GM23338 (cell line): ENCODE results near the gene CHN2. TPM values are rescaled to one million over a fixed set of nuclear protein-coding genes. Genes with fewer than 3 reads are reported as not detected.

Source experiments
- ATAC-seq: fragments of 200-7000 bp; cut with Tn5 transposase; 3 replicates; pipeline ENCODE4 v1.9.1; 2020
- DNase-seq: peaks from one replicate; pipeline ENCODE4 v3.0.0-alpha.2; 2015; ENCODE audit warnings: low spot score
- H2AFZ ChIP-seq: fragments of 200-600 bp; sonication (generic); 2 replicates; pipeline ENCODE4 v1.8.0; 2016; ENCODE audit warnings: antibody characterized with exemption, mild to moderate bottlenecking, moderate library complexity
- H3F3A ChIP-seq: fragments of 200-600 bp; sonication (generic); replicated peaks from 2 replicates; pipeline ENCODE4 v1.8.0; 2017; ENCODE audit warnings: antibody characterized with exemption, mixed run types, low read depth
- H3K27ac ChIP-seq: fragments of 200-600 bp; sonication (generic); 2 replicates; pipeline ENCODE4 v1.6.1; 2016; ENCODE audit warnings: low read depth
- H3K27me3 ChIP-seq: fragments of 200-600 bp; sonication (generic); 2 replicates; pipeline ENCODE4 v1.8.0; 2016; ENCODE audit warnings: mild to moderate bottlenecking, mixed run types, moderate library complexity; ENCODE audit not compliant: insufficient read depth
- H3K36me3 ChIP-seq: fragments of 200-600 bp; sonication (generic); 2 replicates; pipeline ENCODE4 v1.8.0; 2016; ENCODE audit warnings: mild to moderate bottlenecking; ENCODE audit not compliant: insufficient read depth
- H3K4me1 ChIP-seq: fragments of 200-600 bp; sonication (generic); 2 replicates; pipeline ENCODE4 v1.8.0; 2016; ENCODE audit warnings: mild to moderate bottlenecking, moderate library complexity; ENCODE audit not compliant: insufficient read depth
- H3K4me2 ChIP-seq: fragments of 200-600 bp; sonication (generic); 2 replicates; pipeline ENCODE4 v1.7.1; 2017; ENCODE audit warnings: mixed run types
- H3K4me3 ChIP-seq: fragments of 200-600 bp; sonication (generic); 2 replicates; pipeline ENCODE4 v1.6.1; 2016; ENCODE audit warnings: mixed run types
- H3K79me2 ChIP-seq: fragments of 200-600 bp; sonication (generic); replicated peaks from 2 replicates; pipeline ENCODE4 v1.8.0; 2017; ENCODE audit warnings: mild to moderate bottlenecking; ENCODE audit not compliant: insufficient read depth
- H3K9me2 ChIP-seq: fragments of 200-600 bp; sonication (generic); 2 replicates; pipeline ENCODE4 v1.8.0; 2017; ENCODE audit not compliant: insufficient read depth
- H4K20me1 ChIP-seq: fragments of 200-600 bp; sonication (generic); replicated peaks from 2 replicates; pipeline ENCODE4 v1.8.0; 2017; ENCODE audit warnings: mild to moderate bottlenecking; ENCODE audit not compliant: insufficient read depth
- H3K27ac Mint-ChIP-seq: 2 replicates; pipeline ENCODE4 v1.8.0; 2020; ENCODE audit warnings: inconsistent platforms, mild to moderate bottlenecking, moderate library complexity, mixed read lengths
- H3K27me3 Mint-ChIP-seq: 3 replicates; pipeline ENCODE4 v1.8.0; 2022; ENCODE audit warnings: low read depth, mild to moderate bottlenecking, moderate library complexity, mixed read lengths, inconsistent platforms; ENCODE audit not compliant: insufficient read depth, poor library complexity
- H3K36me3 Mint-ChIP-seq: 3 replicates; pipeline ENCODE4 v1.8.0; 2021; ENCODE audit warnings: low read depth, mild to moderate bottlenecking, inconsistent platforms, moderate library complexity, mixed read lengths
- H3K4me1 Mint-ChIP-seq: 3 replicates; pipeline ENCODE4 v1.8.0; 2020; ENCODE audit warnings: mild to moderate bottlenecking, inconsistent platforms, mixed read lengths
- H3K4me3 Mint-ChIP-seq: 3 replicates; pipeline ENCODE4 v1.8.0; 2021; ENCODE audit warnings: moderate library complexity, mild to moderate bottlenecking, inconsistent platforms, mixed read lengths
- H3K9me3 Mint-ChIP-seq: 3 replicates; pipeline ENCODE4 v1.8.0; 2020; ENCODE audit warnings: moderate library complexity, mild to moderate bottlenecking, inconsistent platforms, mixed read lengths
- CREB1 ChIP-seq: fragments of 250-450 bp; sonication (Bioruptor Pico); IDR thresholded peaks from 2 replicates; pipeline ENCODE4 v1.5.0; 2020; ENCODE audit warnings: low read depth, mild to moderate bottlenecking, moderate library complexity
- CTCF ChIP-seq, 2 experiments: fragments of 200-600 bp in 1 of 2; sonication (generic) in 1 of 2; conservative IDR thresholded peaks; 2 replicates each; pipeline versions ENCODE4 v1.5.1 to v1.6.1; 2016 to 2017; ENCODE audit warnings: antibody characterized with exemption in 2 of 2, low read depth in 2 of 2, mild to moderate bottlenecking in 2 of 2, moderate library complexity in 1 of 2
- ETS1 ChIP-seq: IDR thresholded peaks from 2 replicates; pipeline ENCODE4 v1.6.1; 2016; ENCODE audit warnings: antibody characterized with exemption
- EZH2 ChIP-seq: fragments of 200-600 bp; sonication (generic); IDR thresholded peaks from one replicate; pipeline ENCODE4 v1.8.0; 2017; ENCODE audit warnings: antibody characterized with exemption, mild to moderate bottlenecking, low read depth; ENCODE audit not compliant: unreplicated experiment
- EZH2phosphoT487 ChIP-seq: fragments of 200-600 bp; sonication (generic); IDR thresholded peaks from one replicate; pipeline ENCODE4 v1.8.1; 2018; ENCODE audit warnings: antibody characterized with exemption; ENCODE audit not compliant: unreplicated experiment
- JUNB ChIP-seq: IDR thresholded peaks from one replicate; pipeline ENCODE4 v1.6.1; 2016; ENCODE audit warnings: antibody characterized with exemption; ENCODE audit not compliant: unreplicated experiment
- NANOG ChIP-seq: IDR thresholded peaks from 2 replicates; pipeline ENCODE4 v1.6.1; 2016; ENCODE audit warnings: antibody characterized with exemption, borderline replicate concordance
- STAT1 ChIP-seq: IDR thresholded peaks from one replicate; pipeline ENCODE4 v1.6.1; 2016; ENCODE audit warnings: antibody characterized with exemption; ENCODE audit not compliant: unreplicated experiment
- ZNF114 ChIP-seq: fragments of 250-450 bp; sonication (Bioruptor Pico); IDR thresholded peaks from 2 replicates; pipeline ENCODE4 v1.5.0; 2020; ENCODE audit warnings: mild to moderate bottlenecking, moderate library complexity
- ZNF331 ChIP-seq: fragments of 250-450 bp; sonication (Bioruptor Pico); IDR thresholded peaks from 2 replicates; pipeline ENCODE4 v1.5.0; 2020; ENCODE audit warnings: low read depth, mild to moderate bottlenecking, moderate library complexity
- polyA plus RNA-seq: library from polyadenylated mRNA; unstranded; fragments of >200 nt; fragmentation: Nextera tagmentation; extraction: Ambion mirVana; gene quantifications from 2 replicates; pipeline ENCODE4 v1.2.1, GENCODE V29; 2016
- total RNA-seq: library from RNA; depleted of rRNA; stranded (reverse); fragments of >200 nt; shearing (Covaris generic); gene quantifications from 2 replicates; pipeline ENCODE4 v1.2.3, GENCODE V29; 2014

The CHN2 gene
- total and polyA plus RNA-seq, 2 experiments from 2014 or later = 6.1 to 7.5 TPM

GRCh38 chr7:29488203-29488970 is 293.8 kb downstream of the CHN2 start:
- TF ChIP-seq EZH2phosphoT487 (no peak), NANOG (no peak), ETS1 (no peak), EZH2 (no peak), ZNF331 (CRISPR knock-in tag) (no peak), ZNF114 (CRISPR knock-in tag) (no peak), STAT1 (no peak), CTCF (conservative IDR thresholded peaks at IDR 0.05; ENCODE audit: low read depth in 2 of 2) (no peak), CREB1 (no peak), JUNB (no peak)
- DNase-seq (no peak), ATAC-seq (peak; percentile 21; the same call in 1 of the 3 replicates)
- Histone ChIP-seq H4K20me1 (no peaks in the 10 kb centered on the region), H3F3A (no peaks in the 10 kb centered on the region), H3K9me2 (0 out of 2 replicates have a peak, but pooled peaks cover 4% of the 10 kb centered on the region), H3K36me3 (no peaks in the 10 kb centered on the region), H3K27me3 (no peaks in the 10 kb centered on the region), H3K4me2 (no peak overlapping the region), H3K27ac (no peak overlapping the region), H3K4me1 (peaks cover 7% of the 10 kb centered on the region; the same call in 1 of the 2 replicates), H3K79me2 (no peaks in the 10 kb centered on the region), H2AFZ (no peak overlapping the region), H3K4me3 (no peak overlapping the region)
- peaks cover 7% of the 10 kb centered on the region for H3K27me3 Mint-ChIP-seq
- H3K36me3 Mint-ChIP-seq = no peaks in the 10 kb centered on the region
- no peak overlapping the region for H3K4me3 Mint-ChIP-seq
- no peak overlapping the region for H3K27ac Mint-ChIP-seq
- no peaks in the 10 kb centered on the region for H3K9me3 Mint-ChIP-seq
- peaks cover 19% of the 10 kb centered on the region for H3K4me1 Mint-ChIP-seq

- no peaks in the 10 kb centered on the region for H3F3A ChIP-seq
- no peak overlapping the region for H3K4me2 ChIP-seq
- no peak overlapping the region for H3K27ac ChIP-seq
- no peak for ATAC-seq
- Mint-ChIP-seq H3K4me3 (no peak overlapping the region), H3K27me3 (peaks cover 7% of the 10 kb centered on the region), H3K27ac (no peak overlapping the region), H3K4me1 (peaks cover 19% of the 10 kb centered on the region), H3K36me3 (no peaks in the 10 kb centered on the region), H3K9me3 (no peaks in the 10 kb centered on the region)
- no peak overlapping the region for H2AFZ ChIP-seq
- no peaks in the 10 kb centered on the region for H3K36me3 ChIP-seq
- no peaks in the 10 kb centered on the region for H3K27me3 ChIP-seq
- peaks cover 7% of the 10 kb centered on the region; the same call in 1 of the 2 replicates for H3K4me1 ChIP-seq
- H3K9me2 ChIP-seq = 0 out of 2 replicates have a peak, but pooled peaks cover 4% of the 10 kb centered on the region
- no peaks in the 10 kb centered on the region for H3K79me2 ChIP-seq
- no peaks in the 10 kb centered on the region for H4K20me1 ChIP-seq
- DNase-seq = no peak
- no peak for TF ChIP-seq ZNF114 (CRISPR knock-in tag)
- H3K4me3 ChIP-seq = no peak overlapping the region
These were observed 294.4 kb downstream of the CHN2 start for GRCh38 chr7:29488977-29489376.
